ENCODE results near the gene SF3A1.

- TF ChIP-seq CTCF (IDR thresholded peaks at IDR 0.05 in 2 of 3, conservative IDR thresholded peaks at IDR 0.05 in 1 of 3; ENCODE audit: borderline replicate concordance in 1 of 3, insufficient read depth in 1 of 3, low read depth in 2 of 3, low read length in 2 of 3): no peak
- TF ChIP-seq JUND (IDR thresholded peaks at IDR 0.05): no peak
- TF ChIP-seq ATF3 (IDR thresholded peaks at IDR 0.05): no peak
- TF ChIP-seq MAX (IDR thresholded peaks at IDR 0.05): no peak
- TF ChIP-seq REST (IDR thresholded peaks at IDR 0.05; ENCODE audit: low read depth): no peak
These were observed 66.7 kb downstream of the SF3A1 start for GRCh38 chr22:30289980-30290313.
